BLaER1 (cell line): ENCODE data around the gene DLX6.

Experiments used
- H3K27ac ChIP-seq: shearing (Covaris generic); formaldehyde crosslinking; 2 replicates; pipeline ENCODE4 v1.8.1; 2022
- H3K27me3 ChIP-seq: shearing (Covaris generic); formaldehyde crosslinking; 2 replicates; pipeline ENCODE4 v1.8.1; 2022
- H3K36me3 ChIP-seq: shearing (Covaris generic); formaldehyde crosslinking; 2 replicates; pipeline ENCODE4 v1.8.1; 2022
- H3K4me1 ChIP-seq: shearing (Covaris generic); formaldehyde crosslinking; 2 replicates; pipeline ENCODE4 v1.8.1; 2022
- H3K4me2 ChIP-seq: shearing (Covaris generic); formaldehyde crosslinking; 2 replicates; pipeline ENCODE4 v1.8.1; 2022
- H3K4me3 ChIP-seq: shearing (Covaris generic); formaldehyde crosslinking; 2 replicates; pipeline ENCODE4 v1.8.1; 2022
- H3K9ac ChIP-seq: shearing (Covaris generic); formaldehyde crosslinking; 2 replicates; pipeline ENCODE4 v1.8.1; 2022
- H3K9me3 ChIP-seq: shearing (Covaris generic); formaldehyde crosslinking; 2 replicates; pipeline ENCODE4 v1.8.1; 2022
- H4K20me1 ChIP-seq: shearing (Covaris generic); formaldehyde crosslinking; 2 replicates; pipeline ENCODE4 v1.8.1; 2022
- Cebpa-rat ChIP-seq: shearing (Covaris generic); IDR thresholded peaks from 2 replicates; pipeline ENCODE4 v1.8.1; 2022

The DLX6 gene

DNA sequence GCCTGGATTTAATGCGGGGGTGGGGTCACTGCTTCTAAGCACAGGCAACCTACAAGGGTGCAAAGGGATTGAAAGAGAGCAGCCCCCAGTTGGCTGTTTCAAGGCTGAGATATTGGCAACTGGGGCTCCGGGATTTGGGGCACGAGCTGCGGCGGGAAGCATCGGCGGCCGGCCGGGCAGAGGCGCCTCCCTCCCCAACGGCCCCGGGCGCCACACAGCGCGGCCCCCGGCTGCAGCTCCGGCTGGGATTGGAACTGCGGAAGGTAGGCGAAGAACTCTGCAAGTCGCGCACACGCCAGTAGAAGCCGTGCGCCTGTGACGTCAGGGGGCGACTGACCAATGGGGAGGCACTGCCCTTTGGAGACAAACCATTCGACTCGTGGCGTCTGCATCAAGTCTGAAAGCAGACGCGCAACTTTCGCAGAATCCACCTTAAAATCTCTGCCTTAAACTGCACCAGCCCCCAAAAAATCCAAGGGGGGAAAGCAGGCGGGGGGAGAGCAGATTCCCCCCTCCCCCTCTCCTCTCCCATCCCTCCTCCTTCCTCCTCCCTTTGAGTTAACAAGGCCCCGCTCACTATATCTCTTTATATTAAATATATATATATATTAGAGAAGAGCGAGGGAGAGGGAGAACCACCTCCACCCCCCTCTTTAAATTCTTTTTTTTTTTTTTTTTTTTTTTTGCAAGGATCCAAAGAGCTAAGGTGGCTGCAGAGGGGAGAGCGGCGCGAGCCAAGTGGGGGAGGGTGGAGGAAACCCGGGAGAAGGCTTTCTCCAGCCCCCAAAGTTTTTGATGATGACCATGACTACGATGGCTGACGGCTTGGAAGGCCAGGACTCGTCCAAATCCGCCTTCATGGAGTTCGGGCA lies at the start of gene DLX6:
Gene DLX6, plus strand, starts transcription at position 371 of the 872 bp plus-strand sequence. Its CDS starts 425 bp downstream, at position 796.
- no peak for TF ChIP-seq Cebpa-rat
- no peak within 1 kb of the TSS for H3K9ac ChIP-seq
- H3K27me3 ChIP-seq = peaks cover 72% of the 10 kb centered on the region
- H3K4me2 ChIP-seq = no peak within 1 kb of the TSS
- peaks cover 51% of the 10 kb centered on the region for H3K9me3 ChIP-seq
- no peaks in the 10 kb centered on the region for H4K20me1 ChIP-seq
- H3K36me3 ChIP-seq = no peaks in the 10 kb centered on the region
- peaks cover 7% of the 10 kb centered on the region for H3K4me1 ChIP-seq
- no peak within 1 kb of the TSS for H3K4me3 ChIP-seq
- H3K27ac ChIP-seq = no peak within 1 kb of the TSS

GRCh38 chr7:96959135-96959534 lies 46.2 kb upstream of the DLX6 start:
- H3K36me3 ChIP-seq = no peaks in the 10 kb centered on the region
- H3K9me3 ChIP-seq = no peaks in the 10 kb centered on the region
- no peak overlapping the region for H3K4me3 ChIP-seq
- no peaks in the 10 kb centered on the region for H4K20me1 ChIP-seq
- no peaks in the 10 kb centered on the region for H3K4me1 ChIP-seq
- H3K9ac ChIP-seq = no peak overlapping the region
- no peak for TF ChIP-seq Cebpa-rat
- H3K27ac ChIP-seq = no peak overlapping the region
- no peaks in the 10 kb centered on the region for H3K27me3 ChIP-seq
- no peak overlapping the region for H3K4me2 ChIP-seq

DNA sequence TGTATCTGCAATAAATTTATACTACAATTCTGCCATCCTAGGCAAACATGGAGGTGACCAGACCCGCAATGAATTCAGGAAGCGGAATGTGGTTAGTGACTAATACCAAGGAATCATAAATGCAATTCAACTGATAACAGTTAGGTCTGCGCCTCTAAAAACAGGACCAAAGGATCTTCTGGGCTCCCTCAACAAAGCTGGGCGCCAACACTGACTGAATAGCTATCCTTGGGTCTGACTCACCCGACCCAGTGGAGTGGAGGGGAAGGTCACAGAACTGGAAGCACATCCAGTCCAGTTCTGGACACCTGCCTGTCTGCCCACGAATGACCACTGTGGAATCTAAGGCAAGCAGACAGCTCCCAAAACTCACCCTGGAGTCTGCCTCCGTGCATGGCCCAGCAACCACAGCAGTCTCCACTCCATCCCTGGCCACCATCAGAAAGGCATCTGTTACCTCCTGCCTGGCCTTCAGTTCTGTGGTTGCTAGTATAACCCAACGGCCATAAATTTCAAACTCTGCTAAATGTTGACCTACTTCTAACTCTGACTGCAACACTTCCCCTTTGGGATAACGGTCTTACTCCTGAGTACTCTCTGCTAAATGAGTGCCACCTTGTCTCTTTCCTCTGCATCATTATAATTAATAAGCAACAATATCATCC lies 43.0 kb upstream of the DLX6 start:
- Histone ChIP-seq H3K27me3 (no peaks in the 10 kb centered on the region), H3K4me3 (no peak overlapping the region), H3K4me1 (no peaks in the 10 kb centered on the region), H3K4me2 (no peak overlapping the region), H3K36me3 (no peaks in the 10 kb centered on the region), H3K9ac (no peak overlapping the region), H3K27ac (no peak overlapping the region), H3K9me3 (no peaks in the 10 kb centered on the region), H4K20me1 (no peaks in the 10 kb centered on the region)
- no peak for TF ChIP-seq Cebpa-rat

GRCh38 chr7:96968981-96969380 lies 36.4 kb upstream of the DLX6 start:
- Histone ChIP-seq H3K36me3 (no peaks in the 10 kb centered on the region), H3K4me1 (no peaks in the 10 kb centered on the region), H4K20me1 (no peaks in the 10 kb centered on the region), H3K9ac (no peak overlapping the region), H3K4me3 (no peak overlapping the region), H3K27me3 (no peaks in the 10 kb centered on the region), H3K9me3 (no peaks in the 10 kb centered on the region), H3K27ac (no peak overlapping the region), H3K4me2 (no peak overlapping the region)
- no peak for TF ChIP-seq Cebpa-rat

DNA sequence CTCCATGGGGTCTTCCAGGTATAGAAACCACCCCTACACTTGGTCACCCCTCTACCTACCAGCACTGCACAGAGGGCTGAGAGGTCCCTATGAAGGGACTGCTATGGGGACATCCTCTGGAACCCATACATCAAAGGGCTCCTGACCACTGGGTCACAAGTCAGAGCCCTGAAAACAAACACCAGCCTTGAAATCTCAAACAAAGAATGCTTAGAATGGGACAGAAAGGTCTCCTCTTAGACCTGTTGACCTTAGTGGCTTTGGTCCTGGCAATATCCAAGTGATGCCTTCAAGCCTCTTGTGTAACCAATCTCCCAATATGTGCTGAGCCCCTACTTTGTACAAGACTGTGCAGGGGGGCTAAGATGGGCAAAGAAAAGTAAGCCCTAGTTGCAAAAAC lies 34.6 kb upstream of the DLX6 start:
- Histone ChIP-seq H3K4me2 (no peak overlapping the region), H3K4me1 (no peaks in the 10 kb centered on the region), H3K4me3 (no peak overlapping the region), H3K9me3 (no peaks in the 10 kb centered on the region), H3K27me3 (no peaks in the 10 kb centered on the region), H3K27ac (no peak overlapping the region), H3K36me3 (no peaks in the 10 kb centered on the region), H3K9ac (no peak overlapping the region), H4K20me1 (no peaks in the 10 kb centered on the region)
- TF ChIP-seq Cebpa-rat = no peak

DNA sequence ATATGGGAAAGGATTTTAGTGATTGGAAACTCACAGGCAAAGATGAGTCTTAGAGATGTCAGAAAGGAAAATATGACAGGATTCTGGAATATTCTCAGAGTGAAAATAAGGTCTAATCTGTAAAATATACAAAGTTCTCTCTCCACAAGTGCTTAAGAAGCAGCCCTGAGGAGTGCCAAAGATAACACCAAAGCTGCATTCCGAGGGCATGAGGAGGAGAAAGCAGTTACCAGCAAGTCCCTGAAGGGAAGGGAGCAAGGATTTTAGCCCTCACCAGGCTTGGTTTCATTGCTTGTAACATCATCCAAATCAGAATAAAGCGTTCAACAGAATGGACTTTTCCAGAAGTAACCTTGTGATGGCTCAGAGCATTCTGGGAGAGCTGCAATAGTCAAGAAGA lies 31.4 kb upstream of the DLX6 start:
- Histone ChIP-seq H3K36me3 (no peaks in the 10 kb centered on the region), H3K4me3 (no peak overlapping the region), H3K9ac (no peak overlapping the region), H3K4me2 (no peak overlapping the region), H4K20me1 (no peaks in the 10 kb centered on the region), H3K9me3 (no peaks in the 10 kb centered on the region), H3K27me3 (no peaks in the 10 kb centered on the region), H3K4me1 (no peaks in the 10 kb centered on the region), H3K27ac (no peak overlapping the region)
- TF ChIP-seq Cebpa-rat = no peak

DNA sequence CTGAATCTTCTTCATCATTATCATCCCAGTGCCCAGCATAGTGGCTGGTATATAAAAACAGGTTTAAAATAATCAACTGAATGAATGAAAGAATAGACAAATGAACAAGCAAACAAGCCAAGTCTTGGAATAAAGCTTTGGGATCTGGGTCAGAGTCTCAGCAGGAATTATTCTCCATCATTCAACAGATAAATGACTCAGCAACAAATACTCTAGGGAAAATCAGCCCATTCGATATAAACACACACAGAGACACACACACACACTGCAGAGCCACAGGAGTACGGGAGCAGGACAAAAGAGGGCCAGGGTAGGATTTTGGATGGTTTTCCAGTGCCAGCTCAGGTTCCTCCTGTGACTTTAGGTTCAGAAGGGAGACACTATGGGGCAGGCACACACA lies 29.2 kb upstream of the DLX6 start:
- no peak overlapping the region for H3K27ac ChIP-seq
- H3K9ac ChIP-seq = no peak overlapping the region
- H3K4me2 ChIP-seq = no peak overlapping the region
- H3K4me3 ChIP-seq = no peak overlapping the region
- no peaks in the 10 kb centered on the region for H3K36me3 ChIP-seq
- H3K27me3 ChIP-seq = no peaks in the 10 kb centered on the region
- H3K4me1 ChIP-seq = no peaks in the 10 kb centered on the region
- no peaks in the 10 kb centered on the region for H4K20me1 ChIP-seq
- H3K9me3 ChIP-seq = no peaks in the 10 kb centered on the region
- TF ChIP-seq Cebpa-rat = no peak

GRCh38 chr7:96977445-96977844 lies 27.9 kb upstream of the DLX6 start:
- no peaks in the 10 kb centered on the region for H4K20me1 ChIP-seq
- H3K9ac ChIP-seq = no peak overlapping the region
- H3K4me3 ChIP-seq = no peak overlapping the region
- no peaks in the 10 kb centered on the region for H3K27me3 ChIP-seq
- H3K9me3 ChIP-seq = no peaks in the 10 kb centered on the region
- H3K4me2 ChIP-seq = no peak overlapping the region
- H3K27ac ChIP-seq = no peak overlapping the region
- no peak for TF ChIP-seq Cebpa-rat
- no peaks in the 10 kb centered on the region for H3K36me3 ChIP-seq
- no peaks in the 10 kb centered on the region for H3K4me1 ChIP-seq

- H3K27ac ChIP-seq = no peak overlapping the region
- TF ChIP-seq Cebpa-rat = no peak
- H3K4me1 ChIP-seq = no peaks in the 10 kb centered on the region
- no peaks in the 10 kb centered on the region for H3K27me3 ChIP-seq
- H3K9me3 ChIP-seq = no peaks in the 10 kb centered on the region
- no peaks in the 10 kb centered on the region for H4K20me1 ChIP-seq
- no peak overlapping the region for H3K4me2 ChIP-seq
- H3K36me3 ChIP-seq = no peaks in the 10 kb centered on the region
- H3K4me3 ChIP-seq = no peak overlapping the region
- H3K9ac ChIP-seq = no peak overlapping the region
Observed at GRCh38 chr7:96979551-96980276, 25.6 kb upstream of the DLX6 start.

- H3K9me3 ChIP-seq = no peaks in the 10 kb centered on the region
- no peaks in the 10 kb centered on the region for H4K20me1 ChIP-seq
Observed at GRCh38 chr7:96982586-96982985, 22.8 kb upstream of the DLX6 start.

More at GRCh38 chr7:96982586-96982985, 22.8 kb upstream of the DLX6 start:
- no peak for TF ChIP-seq Cebpa-rat
- no peak overlapping the region for H3K9ac ChIP-seq
- no peak overlapping the region for H3K27ac ChIP-seq
- no peaks in the 10 kb centered on the region for H3K4me1 ChIP-seq
- H3K4me3 ChIP-seq = no peak overlapping the region
- H3K4me2 ChIP-seq = no peak overlapping the region
- H3K27me3 ChIP-seq = no peaks in the 10 kb centered on the region
- H3K36me3 ChIP-seq = no peaks in the 10 kb centered on the region
